K562 (cell line): ENCODE data around the gene GABRR2. TPM values are rescaled to one million over a fixed set of nuclear protein-coding genes. Genes with fewer than 3 reads are reported as not detected.

Experiments used
- ARID1B ChIP-seq: fragments of 450-650 bp; IDR thresholded peaks from 2 replicates; pipeline ENCODE4 v1.6.1; 2016; ENCODE audit warnings: antibody characterized with exemption, mild to moderate bottlenecking, inconsistent platforms
- CCNT2 ChIP-seq: IDR thresholded peaks from 2 replicates; pipeline ENCODE4 v1.6.1; 2011; ENCODE audit warnings: borderline replicate concordance, low read depth, mild to moderate bottlenecking, moderate library complexity, mixed read lengths, low read length; ENCODE audit not compliant: insufficient read length; ENCODE audit errors: extremely low read depth
- CEBPG ChIP-seq, 3 experiments: fragments of 200-800 bp in 1 of 3; sonication (Bioruptor generic) in 1 of 3; sonication (generic) in 1 of 3; formaldehyde crosslinking in 1 of 3; IDR thresholded peaks in 2 of 3; conservative IDR thresholded peaks in 1 of 3; 2 replicates each; pipeline versions ENCODE4 v1.6.1 to v1.8.0; 2016 to 2022; ENCODE audit warnings: missing compliant biosample characterization in 2 of 3, missing genetic modification characterization in 2 of 3, mild to moderate bottlenecking in 1 of 3, missing genetic modification reagents in 1 of 3
- MED1 ChIP-seq: sonication (generic); formaldehyde crosslinking; IDR thresholded peaks from 2 replicates; pipeline ENCODE4 v1.8.1; 2023; ENCODE audit warnings: missing genetic modification reagents, borderline replicate concordance
- MIER1 ChIP-seq: fragments of 450-650 bp; IDR thresholded peaks from 2 replicates; pipeline ENCODE4 v1.6.1; 2016; ENCODE audit warnings: antibody characterized with exemption, mild to moderate bottlenecking, low read depth
- NONO ChIP-seq, 2 experiments: fragments of 200-400 bp in 1 of 2; fragments of 450-650 bp in 1 of 2; formaldehyde crosslinking in 1 of 2; IDR thresholded peaks; 2 replicates each; pipeline ENCODE4 v1.6.1; 2017; ENCODE audit warnings: low read depth in 2 of 2, mild to moderate bottlenecking in 2 of 2, moderate library complexity in 2 of 2, low read length in 1 of 2
- RBM34 ChIP-seq: fragments of 200-400 bp; formaldehyde crosslinking; IDR thresholded peaks from 2 replicates; pipeline ENCODE4 v1.6.1; 2018; ENCODE audit warnings: low read length, borderline replicate concordance; ENCODE audit not compliant: insufficient read depth
- SREBF2 ChIP-seq: sonication (generic); formaldehyde crosslinking; IDR thresholded peaks from 2 replicates; pipeline ENCODE4 v1.4.0; 2020; ENCODE audit warnings: mild to moderate bottlenecking, missing genetic modification reagents
- TAF1 ChIP-seq: IDR thresholded peaks from 2 replicates; pipeline ENCODE4 v1.6.1; 2011; ENCODE audit warnings: mild to moderate bottlenecking, low read length, moderate library complexity; ENCODE audit not compliant: insufficient read depth, control insufficient read depth, severe bottlenecking; ENCODE audit errors: extremely low read depth
- TCF7L2 ChIP-seq: fragments of 150-350 bp; IDR thresholded peaks from 2 replicates; pipeline ENCODE4 v1.6.1; 2016; ENCODE audit warnings: low read depth, mild to moderate bottlenecking, low read length, moderate library complexity
- ZBTB17 ChIP-seq: fragments of 450-650 bp; formaldehyde crosslinking; IDR thresholded peaks from 2 replicates; pipeline ENCODE4 v1.4.0; 2020; ENCODE audit warnings: mild to moderate bottlenecking
- ZNF175 ChIP-seq: fragments of 200-800 bp; sonication (Bioruptor generic); IDR thresholded peaks from 2 replicates; pipeline ENCODE4 v1.6.1; 2016; ENCODE audit warnings: low read depth, mild to moderate bottlenecking, missing genetic modification characterization, missing compliant biosample characterization
- ZNF24 ChIP-seq: fragments of 450-650 bp; IDR thresholded peaks from 2 replicates; pipeline ENCODE4 v1.6.1; 2016
- ZNF707 ChIP-seq: fragments of 250-450 bp; sonication (Bioruptor Pico); conservative IDR thresholded peaks from 2 replicates; pipeline ENCODE4 v1.8.0; 2022; ENCODE audit warnings: inconsistent platforms, mild to moderate bottlenecking, moderate library complexity
- ZNF764 ChIP-seq: fragments of 250-450 bp; sonication (Bioruptor Pico); IDR thresholded peaks from 2 replicates; pipeline ENCODE4 v1.4.0; 2020; ENCODE audit warnings: low read depth, mild to moderate bottlenecking, moderate library complexity
- polyA plus RNA-seq, 8 experiments: library from polyadenylated mRNA; depleted of rRNA in 4 of 8; stranded (reverse) in 5 of 8; unstranded in 3 of 8; fragments of >200 nt; fragmentation: Nextera tagmentation in 2 of 8; fragmentation: Illumina TruSeq in 1 of 8; extraction: Ambion mirVana in 2 of 8; extraction: Trizol in 1 of 8; gene quantifications; 2 replicates each; pipeline versions ENCODE4 v1.2.1 to v1.2.3, GENCODE V29; 2011 to 2014; ENCODE audit warnings: inconsistent platforms in 1 of 8, missing spikeins in 1 of 8
- total RNA-seq, 7 experiments: library from RNA; depleted of rRNA in 6 of 7; stranded (reverse); fragments of >200 nt in 6 of 7; fragmentation: Illumina TruSeq in 2 of 7; extraction: Trizol in 2 of 7; gene quantifications; 2 replicates each; pipeline versions ENCODE4 v1.2.1 to v1.2.3, GENCODE V29; 2011 to 2021; ENCODE audit warnings: low replicate concordance in 1 of 7
- TF ChIP-seq, protein P1 (sequence below), 2 experiments: fragments of 250-450 bp in 1 of 2; fragments of 450-650 bp in 1 of 2; sonication (Bioruptor Pico) in 1 of 2; IDR thresholded peaks; 2 replicates each; pipeline versions ENCODE4 v1.6.1 to v1.8.0; 2016 to 2021; ENCODE audit warnings: mild to moderate bottlenecking in 2 of 2, moderate library complexity in 2 of 2, missing compliant biosample characterization in 1 of 2, missing genetic modification characterization in 1 of 2
- TF ChIP-seq, protein P2 (sequence below): fragments of 250-450 bp; sonication (Bioruptor Pico); IDR thresholded peaks from 2 replicates; pipeline ENCODE4 v1.4.0; 2020
- TF ChIP-seq, protein P3 (sequence below): fragments of 450-650 bp; formaldehyde crosslinking; conservative IDR thresholded peaks from 2 replicates; pipeline ENCODE4 v1.4.0; 2022; ENCODE audit warnings: mild to moderate bottlenecking, missing genetic modification characterization

The GABRR2 gene
- total and polyA plus RNA-seq, 9 of the 15 experiments (the other 6 are each of a cell fraction or from before 2014, with no cell fraction given), result 0.09 to 0.13 (median 0.10) TPM; not detected in 6

DNA sequence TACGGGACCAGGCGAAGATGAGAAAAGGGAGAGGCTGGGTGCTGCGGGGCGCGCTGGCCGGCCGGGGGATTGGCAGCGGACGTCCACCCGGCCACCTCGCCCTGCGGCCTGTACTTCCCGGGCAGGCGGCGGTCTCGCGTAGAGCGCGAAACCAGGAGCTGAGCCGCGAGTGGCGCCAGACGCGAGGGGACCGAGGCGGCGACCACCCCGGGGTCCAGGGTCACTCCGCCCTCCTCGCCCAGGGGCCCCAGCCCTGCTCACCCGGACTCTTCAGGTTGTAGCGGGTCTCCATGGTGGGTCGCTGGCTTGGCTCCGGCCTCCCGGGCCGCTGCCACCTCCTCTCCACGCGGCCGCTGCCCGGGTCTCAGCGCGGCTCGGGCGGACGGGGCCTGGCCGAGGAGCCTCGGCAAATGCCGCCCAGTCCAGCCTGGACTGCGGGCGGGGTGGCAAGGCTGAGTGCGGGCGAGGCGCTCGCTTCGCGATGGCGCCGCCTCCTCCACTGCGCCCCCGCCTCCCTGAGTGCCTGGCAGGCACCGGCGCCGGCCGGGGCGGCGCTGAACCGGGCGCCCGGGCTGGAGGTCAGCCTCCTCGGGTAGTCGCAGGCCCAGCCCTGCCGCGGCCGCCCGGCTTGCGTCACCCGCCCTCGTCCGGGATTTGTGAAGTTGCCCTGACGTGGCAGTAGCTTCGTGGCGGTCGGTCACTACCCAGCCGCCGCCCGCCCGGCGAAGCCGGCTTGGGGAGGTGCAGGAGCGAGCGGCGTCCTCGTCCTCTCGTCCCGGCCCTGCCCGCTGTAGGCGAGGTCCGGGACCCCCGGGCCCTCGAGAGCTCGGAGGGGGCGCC lies 37.4 kb upstream of the GABRR2 start, which contains the start of gene UBE2J1 (continued):
- TF ChIP-seq RBM34, result no peak
- TF ChIP-seq ZNF707 (CRISPR knock-in tag), result no peak
- peak; percentile 54; the same call in 1 of the 2 replicates for TF ChIP-seq ZBTB17
- peak; percentile 54 to 95; a peak in 3 of 4 replicates for TF ChIP-seq NONO (IDR thresholded peaks at IDR 0.05; ENCODE audit: low read depth in 2 of 2, low read length in 1 of 2)
- TF ChIP-seq SREBF2 (CRISPR knock-in tag), result no peak
- peak; percentile 92 for TF ChIP-seq CEBPG (CRISPR knock-in tag; IDR thresholded peaks at IDR 0.05)
- TF ChIP-seq CEBPG (tag; conservative IDR thresholded peaks at IDR 0.05 in 1 of 2, IDR thresholded peaks at IDR 0.05 in 1 of 2), result peak; percentile 85 to 91
- no peak for TF ChIP-seq MIER1
- peak; percentile 36 for TF ChIP-seq CCNT2
- peak; percentile 69; the same call in 1 of the 2 replicates for TF ChIP-seq MED1 (CRISPR knock-in tag)
- TF ChIP-seq ARID1B, result no peak
- TF ChIP-seq TAF1, result peak; percentile 84
- TF ChIP-seq ZNF175 (CRISPR knock-in tag), result peak; percentile 68; the same call in 1 of the 2 replicates
- TF ChIP-seq, protein P1, sequence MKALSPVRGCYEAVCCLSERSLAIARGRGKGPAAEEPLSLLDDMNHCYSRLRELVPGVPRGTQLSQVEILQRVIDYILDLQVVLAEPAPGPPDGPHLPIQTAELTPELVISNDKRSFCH (CRISPR knock-in tag; IDR thresholded peaks at IDR 0.05), result no peak
- TF ChIP-seq, protein P1 (tag; IDR thresholded peaks at IDR 0.05), result peak; percentile 44; the same call in 1 of the 2 replicates
- no peak for TF ChIP-seq ZNF24
- no peak for TF ChIP-seq ZNF764 (CRISPR knock-in tag)
- TF ChIP-seq, protein P2, sequence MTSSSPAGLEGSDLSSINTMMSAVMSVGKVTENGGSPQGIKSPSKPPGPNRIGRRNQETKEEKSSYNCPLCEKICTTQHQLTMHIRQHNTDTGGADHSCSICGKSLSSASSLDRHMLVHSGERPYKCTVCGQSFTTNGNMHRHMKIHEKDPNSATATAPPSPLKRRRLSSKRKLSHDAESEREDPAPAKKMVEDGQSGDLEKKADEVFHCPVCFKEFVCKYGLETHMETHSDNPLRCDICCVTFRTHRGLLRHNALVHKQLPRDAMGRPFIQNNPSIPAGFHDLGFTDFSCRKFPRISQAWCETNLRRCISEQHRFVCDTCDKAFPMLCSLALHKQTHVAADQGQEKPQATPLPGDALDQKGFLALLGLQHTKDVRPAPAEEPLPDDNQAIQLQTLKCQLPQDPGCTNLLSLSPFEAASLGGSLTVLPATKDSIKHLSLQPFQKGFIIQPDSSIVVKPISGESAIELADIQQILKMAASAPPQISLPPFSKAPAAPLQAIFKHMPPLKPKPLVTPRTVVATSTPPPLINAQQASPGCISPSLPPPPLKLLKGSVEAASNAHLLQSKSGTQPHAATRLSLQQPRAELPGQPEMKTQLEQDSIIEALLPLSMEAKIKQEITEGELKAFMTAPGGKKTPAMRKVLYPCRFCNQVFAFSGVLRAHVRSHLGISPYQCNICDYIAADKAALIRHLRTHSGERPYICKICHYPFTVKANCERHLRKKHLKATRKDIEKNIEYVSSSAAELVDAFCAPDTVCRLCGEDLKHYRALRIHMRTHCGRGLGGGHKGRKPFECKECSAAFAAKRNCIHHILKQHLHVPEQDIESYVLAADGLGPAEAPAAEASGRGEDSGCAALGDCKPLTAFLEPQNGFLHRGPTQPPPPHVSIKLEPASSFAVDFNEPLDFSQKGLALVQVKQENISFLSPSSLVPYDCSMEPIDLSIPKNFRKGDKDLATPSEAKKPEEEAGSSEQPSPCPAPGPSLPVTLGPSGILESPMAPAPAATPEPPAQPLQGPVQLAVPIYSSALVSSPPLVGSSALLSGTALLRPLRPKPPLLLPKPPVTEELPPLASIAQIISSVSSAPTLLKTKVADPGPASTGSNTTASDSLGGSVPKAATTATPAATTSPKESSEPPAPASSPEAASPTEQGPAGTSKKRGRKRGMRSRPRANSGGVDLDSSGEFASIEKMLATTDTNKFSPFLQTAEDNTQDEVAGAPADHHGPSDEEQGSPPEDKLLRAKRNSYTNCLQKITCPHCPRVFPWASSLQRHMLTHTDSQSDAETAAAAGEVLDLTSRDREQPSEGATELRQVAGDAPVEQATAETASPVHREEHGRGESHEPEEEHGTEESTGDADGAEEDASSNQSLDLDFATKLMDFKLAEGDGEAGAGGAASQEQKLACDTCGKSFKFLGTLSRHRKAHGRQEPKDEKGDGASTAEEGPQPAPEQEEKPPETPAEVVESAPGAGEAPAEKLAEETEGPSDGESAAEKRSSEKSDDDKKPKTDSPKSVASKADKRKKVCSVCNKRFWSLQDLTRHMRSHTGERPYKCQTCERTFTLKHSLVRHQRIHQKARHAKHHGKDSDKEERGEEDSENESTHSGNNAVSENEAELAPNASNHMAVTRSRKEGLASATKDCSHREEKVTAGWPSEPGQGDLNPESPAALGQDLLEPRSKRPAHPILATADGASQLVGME, result no peak
- TF ChIP-seq TCF7L2, result no peak
- TF ChIP-seq, protein P3, sequence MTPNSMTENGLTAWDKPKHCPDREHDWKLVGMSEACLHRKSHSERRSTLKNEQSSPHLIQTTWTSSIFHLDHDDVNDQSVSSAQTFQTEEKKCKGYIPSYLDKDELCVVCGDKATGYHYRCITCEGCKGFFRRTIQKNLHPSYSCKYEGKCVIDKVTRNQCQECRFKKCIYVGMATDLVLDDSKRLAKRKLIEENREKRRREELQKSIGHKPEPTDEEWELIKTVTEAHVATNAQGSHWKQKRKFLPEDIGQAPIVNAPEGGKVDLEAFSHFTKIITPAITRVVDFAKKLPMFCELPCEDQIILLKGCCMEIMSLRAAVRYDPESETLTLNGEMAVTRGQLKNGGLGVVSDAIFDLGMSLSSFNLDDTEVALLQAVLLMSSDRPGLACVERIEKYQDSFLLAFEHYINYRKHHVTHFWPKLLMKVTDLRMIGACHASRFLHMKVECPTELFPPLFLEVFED, result no peak
